GM23338 (cell line): ENCODE data around the gene MAP4K5.

Experiments used
- CTCF ChIP-seq, 2 experiments: fragments of 200-600 bp in 1 of 2; sonication (generic) in 1 of 2; conservative IDR thresholded peaks; 2 replicates each; pipeline versions ENCODE4 v1.5.1 to v1.6.1; 2016 to 2017; ENCODE audit warnings: antibody characterized with exemption in 2 of 2, low read depth in 2 of 2, mild to moderate bottlenecking in 2 of 2, moderate library complexity in 1 of 2
- EZH2 ChIP-seq: fragments of 200-600 bp; sonication (generic); IDR thresholded peaks from one replicate; pipeline ENCODE4 v1.8.0; 2017; ENCODE audit warnings: antibody characterized with exemption, mild to moderate bottlenecking, low read depth; ENCODE audit not compliant: unreplicated experiment
- EZH2phosphoT487 ChIP-seq: fragments of 200-600 bp; sonication (generic); IDR thresholded peaks from one replicate; pipeline ENCODE4 v1.8.1; 2018; ENCODE audit warnings: antibody characterized with exemption; ENCODE audit not compliant: unreplicated experiment
- POLR2AphosphoS5 ChIP-seq: IDR thresholded peaks from 2 replicates; pipeline ENCODE4 v1.6.1; 2016; ENCODE audit warnings: antibody characterized with exemption, low read depth
- REST ChIP-seq: IDR thresholded peaks from one replicate; pipeline ENCODE4 v1.6.1; 2018; ENCODE audit warnings: antibody characterized with exemption; ENCODE audit not compliant: unreplicated experiment

- no peak for TF ChIP-seq CTCF (conservative IDR thresholded peaks at IDR 0.05; ENCODE audit: low read depth in 2 of 2)
- TF ChIP-seq EZH2 = no peak
- TF ChIP-seq POLR2AphosphoS5 = no peak
- TF ChIP-seq REST = no peak
- no peak for TF ChIP-seq EZH2phosphoT487
These were observed 19.9 kb downstream of the MAP4K5 start for GRCh38 chr14:50512463-50512862.
